Midbrain (tissue), 1 donor: ENCODE data around the gene TTC16.

Source experiments
- DNase-seq: peaks from one replicate; lab custom pipeline; 2025; lab: John Stamatoyannopoulos, UW

TTC16 gene

GRCh38 chr9:127715470-127716337 is at the start of gene TTC16, which contains the start of gene PTRH1:
Gene TTC16, plus strand, starts transcription at chr9:127716079. Its CDS starts 67 bp downstream, at chr9:127716146.
Gene PTRH1, minus strand, starts transcription at chr9:127715663. Its CDS starts 24 bp downstream, at chr9:127715639.
- peak; percentile 96 for DNase-seq

- no peak for DNase-seq
Observed at GRCh38 chr9:127667127-127667844, 48.6 kb upstream of the TTC16 start.

GRCh38 chr9:127667906-127668305 is 48.0 kb upstream of the TTC16 start:
- no peak for DNase-seq

GRCh38 chr9:127673234-127673633 is 42.6 kb upstream of the TTC16 start:
- no peak for DNase-seq

- DNase-seq: no peak
Observed at GRCh38 chr9:127676638-127677037, 39.2 kb upstream of the TTC16 start.

GRCh38 chr9:127679506-127679905 is 36.4 kb upstream of the TTC16 start:
- no peak for DNase-seq

GRCh38 chr9:127680226-127680625 is 35.7 kb upstream of the TTC16 start:
- DNase-seq: no peak

- DNase-seq: no peak
Observed at GRCh38 chr9:127680846-127681245, 35.0 kb upstream of the TTC16 start.

- no peak for DNase-seq
Observed at GRCh38 chr9:127682351-127683136, 33.3 kb upstream of the TTC16 start.

GRCh38 chr9:127683723-127684122 is 32.2 kb upstream of the TTC16 start:
- no peak for DNase-seq

- DNase-seq: no peak
Observed at GRCh38 chr9:127684576-127684975, 31.3 kb upstream of the TTC16 start.

- DNase-seq: no peak
Observed at GRCh38 chr9:127686461-127687393, 29.2 kb upstream of the TTC16 start.

GRCh38 chr9:127689329-127690000 is 26.4 kb upstream of the TTC16 start:
- no peak for DNase-seq

GRCh38 chr9:127690735-127691134 is 25.1 kb upstream of the TTC16 start:
- DNase-seq: no peak

GRCh38 chr9:127692071-127692470 is 23.8 kb upstream of the TTC16 start:
- no peak for DNase-seq

- DNase-seq: no peak
Observed at GRCh38 chr9:127693143-127693542, 22.7 kb upstream of the TTC16 start.

- DNase-seq: no peak
Observed at GRCh38 chr9:127693697-127694096, 22.2 kb upstream of the TTC16 start.

GRCh38 chr9:127694890-127695720 is 20.8 kb upstream of the TTC16 start:
- no peak for DNase-seq

- no peak for DNase-seq
Observed at GRCh38 chr9:127697575-127697974, 18.3 kb upstream of the TTC16 start.

GRCh38 chr9:127698386-127698785 is 17.5 kb upstream of the TTC16 start:
- no peak for DNase-seq
